Endodermal cell (in vitro differentiated cells): ENCODE results near the gene DYNLL2. TPM values are rescaled to one million over a fixed set of nuclear protein-coding genes. Genes with fewer than 3 reads are reported as not detected.
"Not testable (repeated sequence)": the region's sequence is repeated elsewhere in the genome, so short reads cannot be mapped to it uniquely, and the experiment has no call there.

ENCODE experiments used
- DNase-seq: peaks from one replicate; pipeline ENCODE4 v3.0.0-alpha.2; 2017
- H3K27ac ChIP-seq: 2 replicates; pipeline ENCODE4 v1.5.1; 2013; ENCODE audit warnings: mild to moderate bottlenecking, low read depth, low read length, moderate library complexity
- H3K27me3 ChIP-seq: 2 replicates; pipeline ENCODE4 v1.6.1; 2013; ENCODE audit warnings: mild to moderate bottlenecking, low read length, moderate library complexity; ENCODE audit not compliant: insufficient read depth, control insufficient read depth, poor library complexity, severe bottlenecking
- H3K36me3 ChIP-seq: 2 replicates; pipeline ENCODE4 v1.7.0; 2013; ENCODE audit warnings: mild to moderate bottlenecking, low read length, moderate library complexity; ENCODE audit not compliant: control insufficient read depth, insufficient read depth
- H3K4me1 ChIP-seq: one replicate; pipeline ENCODE4 v1.7.0; 2013; ENCODE audit warnings: low read length; ENCODE audit not compliant: control insufficient read depth, insufficient read depth
- H3K4me3 ChIP-seq: 2 replicates; pipeline ENCODE4 v1.5.1; 2013; ENCODE audit warnings: mild to moderate bottlenecking, low read length, moderate library complexity
- H3K9ac ChIP-seq: 2 replicates; pipeline ENCODE4 v1.6.1; 2013; ENCODE audit warnings: mild to moderate bottlenecking, low read length, moderate library complexity; ENCODE audit not compliant: poor library complexity, severe bottlenecking; ENCODE audit errors: extremely low read depth
- H3K9me3 ChIP-seq: 2 replicates; pipeline ENCODE4 v1.6.1; 2013; ENCODE audit warnings: mild to moderate bottlenecking, low read length, moderate library complexity; ENCODE audit not compliant: control insufficient read depth
- H3K27ac Mint-ChIP-seq: 2 replicates; pipeline ENCODE4 v1.8.0; 2020; ENCODE audit warnings: mixed read lengths
- H3K27me3 Mint-ChIP-seq: 2 replicates; pipeline ENCODE4 v1.8.0; 2021; ENCODE audit warnings: mild to moderate bottlenecking, mixed read lengths; ENCODE audit not compliant: insufficient read depth
- H3K36me3 Mint-ChIP-seq: 2 replicates; pipeline ENCODE4 v1.8.0; 2020; ENCODE audit warnings: low read depth, mixed read lengths
- H3K4me1 Mint-ChIP-seq: 2 replicates; pipeline ENCODE4 v1.8.0; 2020; ENCODE audit warnings: mixed read lengths
- H3K4me3 Mint-ChIP-seq: 2 replicates; pipeline ENCODE4 v1.8.0; 2020; ENCODE audit warnings: mild to moderate bottlenecking, moderate library complexity, mixed read lengths
- H3K9me3 Mint-ChIP-seq: 2 replicates; pipeline ENCODE4 v1.8.0; 2020; ENCODE audit warnings: mild to moderate bottlenecking, mixed read lengths
- CTCF ChIP-seq: fragments of 200-600 bp; sonication (generic); conservative IDR thresholded peaks from 2 replicates; pipeline ENCODE4 v1.5.0; 2021; ENCODE audit warnings: antibody characterized with exemption, mild to moderate bottlenecking
- WGBS, 2 experiments: methylation state at CpG; one replicate each; pipeline versions ENCODE4 v1.1.5 to v1.1.7; 2013; ENCODE audit warnings: missing lambda C conversion rate in 2 of 2, mixed read lengths in 1 of 2; ENCODE audit not compliant: insufficient coverage in 1 of 2, insufficient read length in 1 of 2; 5-methylcytosine and 5-hydroxymethylcytosine counted together
- total RNA-seq, 2 donors: library from RNA; stranded (reverse); fragmentation: NEBNext Ultra II Directional in 1 of 2; extraction: Animal tissue kit (Norgen Biotek cat#: 25700) in 1 of 2; gene quantifications; 2 replicates in 1 of 2; 3 replicates in 1 of 2; pipeline ENCODE4 v1.2.1, GENCODE V29; 2021

The DYNLL2 gene
- total RNA-seq, 2 donors from 2014 or later, result 47.9 to 69.3 TPM

GRCh38 chr17:58100506-58100905 lies 17.3 kb downstream of the DYNLL2 start:
- no peak overlapping the region for H3K27ac ChIP-seq
- H3K36me3 ChIP-seq, result no peaks in the 10 kb centered on the region
- no peaks in the 10 kb centered on the region for H3K4me1 ChIP-seq
- H3K36me3 Mint-ChIP-seq, result no peaks in the 10 kb centered on the region
- no peaks in the 10 kb centered on the region for H3K9me3 ChIP-seq
- H3K4me3 ChIP-seq, result no peak overlapping the region
- no peak overlapping the region for H3K4me3 Mint-ChIP-seq
- H3K9me3 Mint-ChIP-seq, result no peaks in the 10 kb centered on the region
- H3K4me1 Mint-ChIP-seq, result no peaks in the 10 kb centered on the region
- TF ChIP-seq CTCF, result no peak
- H3K27ac Mint-ChIP-seq, result no peak overlapping the region
- no peaks in the 10 kb centered on the region for H3K27me3 Mint-ChIP-seq
- no peak for DNase-seq
- no peak overlapping the region for H3K9ac ChIP-seq
- H3K27me3 ChIP-seq, result no peaks in the 10 kb centered on the region

- H3K9me3 Mint-ChIP-seq, H3K27me3 Mint-ChIP-seq, H3K27me3 ChIP-seq, H3K4me1 ChIP-seq, H3K9me3 ChIP-seq, DNase-seq, H3K4me1 Mint-ChIP-seq, H3K9ac ChIP-seq, H3K36me3 ChIP-seq, H3K4me3 ChIP-seq, H3K27ac Mint-ChIP-seq, H3K36me3 Mint-ChIP-seq, H3K27ac ChIP-seq, H3K4me3 Mint-ChIP-seq: not testable (repeated sequence)
Observed at GRCh38 chr17:58101898-58102297, 18.7 kb downstream of the DYNLL2 start.

- Mint-ChIP-seq H3K4me3 (no peak overlapping the region), H3K9me3 (peaks cover 3% of the 10 kb centered on the region), H3K27ac (no peak overlapping the region), H3K27me3 (peaks cover 4% of the 10 kb centered on the region), H3K4me1 (peaks cover 5% of the 10 kb centered on the region), H3K36me3 (no peaks in the 10 kb centered on the region)
- no peaks in the 10 kb centered on the region for H3K27me3 ChIP-seq
- H3K4me3 ChIP-seq, result no peak overlapping the region
- 100% methylated on average over 1 of the region's 1 CpG; no CpG with 5 or more reads in 1 of the 2 experiments for WGBS, 2 experiments
- no peak for TF ChIP-seq CTCF
- H3K36me3 ChIP-seq, result no peaks in the 10 kb centered on the region
- H3K4me1 ChIP-seq, result no peaks in the 10 kb centered on the region
- no peak overlapping the region for H3K9ac ChIP-seq
- no peaks in the 10 kb centered on the region for H3K9me3 ChIP-seq
- H3K27ac ChIP-seq, result no peak overlapping the region
- DNase-seq, result no peak
Observed at GRCh38 chr17:58105093-58105492, 21.9 kb downstream of the DYNLL2 start.

GRCh38 chr17:58107306-58107705 lies 24.1 kb downstream of the DYNLL2 start:
- no peaks in the 10 kb centered on the region for H3K9me3 ChIP-seq
- H3K4me3 Mint-ChIP-seq, result no peak overlapping the region
- H3K4me3 ChIP-seq, result no peak overlapping the region
- H3K36me3 Mint-ChIP-seq, result no peaks in the 10 kb centered on the region
- no peaks in the 10 kb centered on the region for H3K27me3 ChIP-seq
- TF ChIP-seq CTCF, result no peak
- H3K27ac Mint-ChIP-seq, result no peak overlapping the region
- peaks cover 3% of the 10 kb centered on the region for H3K9me3 Mint-ChIP-seq
- WGBS, 2 experiments, result no CpG with 5 or more reads among the region's 1 CpG
- DNase-seq, result no peak
- H3K9ac ChIP-seq, result no peak overlapping the region
- no peak overlapping the region for H3K27ac ChIP-seq
- peaks cover 15% of the 10 kb centered on the region for H3K4me1 Mint-ChIP-seq
- H3K27me3 Mint-ChIP-seq, result peaks cover 4% of the 10 kb centered on the region
- no peaks in the 10 kb centered on the region for H3K36me3 ChIP-seq
- no peaks in the 10 kb centered on the region for H3K4me1 ChIP-seq
